HCT116 (cell line): ENCODE results near the gene WSCD1. TPM values are rescaled to one million over a fixed set of nuclear protein-coding genes. Genes with fewer than 3 reads are reported as not detected.

Source experiments
- ATAC-seq: fragments of 200-7000 bp; cut with Tn5 transposase; 2 replicates; pipeline ENCODE4 v1.9.1; 2020; ENCODE audit warnings: mild to moderate bottlenecking, moderate library complexity
- BruUV-seq: library from RNA; stranded (reverse); fragments of 400-500 nt; replicated peaks from 2 replicates; lab custom pipeline; 2021; lab: Mats Ljungman, UMichigan
- CTCF ChIA-PET: fragments of 300-600 bp; sonication (Branson Sonifier 250); formaldehyde crosslinking; loops from one replicate; lab custom pipeline; 2021; ENCODE audit warnings: antibody characterized with exemption; lab: Charles Lee
- POLR2A ChIA-PET: fragments of 300-600, 350-600 bp; sonication (Branson Sonifier 250); formaldehyde crosslinking; loops from one replicate; lab custom pipeline; 2021; ENCODE audit warnings: antibody characterized with exemption; lab: Charles Lee
- RAD21 ChIA-PET, 2 experiments: fragments of 300-600 bp; sonication (Branson Sonifier 250); formaldehyde crosslinking; loops; one replicate each; lab custom pipeline; 2023; ENCODE audit warnings: low total read pairs in 2 of 2; ENCODE audit not compliant: uncharacterized antibody in 2 of 2, unreplicated experiment in 2 of 2, low non-redundant PET in 1 of 2; lab: Charles Lee
- DNase-seq: peaks from one replicate; pipeline ENCODE4 v3.0.0-alpha.2; 2010; ENCODE audit warnings: low read depth, low spot score
- H2AFZ ChIP-seq: fragments of 200-600 bp; shearing (Covaris generic), sonication (generic); 2 replicates; pipeline ENCODE4 v1.6.1; 2017; ENCODE audit warnings: low read depth, mixed run types, mixed read lengths, antibody characterized with exemption, low read length; ENCODE audit not compliant: poor library complexity, severe bottlenecking
- H3K27ac ChIP-seq: 2 replicates; pipeline ENCODE4 v1.5.1; 2012; ENCODE audit warnings: low read depth, low read length
- H3K27me3 ChIP-seq: fragments of 200-600 bp; sonication (generic); 2 replicates; pipeline ENCODE4 v1.6.1; 2016; ENCODE audit warnings: mixed run types, low read length, mixed read lengths; ENCODE audit not compliant: insufficient read depth
- H3K36me3 ChIP-seq, 2 experiments: fragments of 200-500 bp in 1 of 2; fragments of 200-600 bp in 1 of 2; sonication (Bioruptor generic) in 1 of 2; sonication (generic) in 1 of 2; 2 replicates each; pipeline versions ENCODE4 v1.5.1 to v1.6.1; 2014 to 2016; ENCODE audit warnings: low read length in 2 of 2, inconsistent platforms in 1 of 2, mixed read lengths in 1 of 2, mixed run types in 1 of 2; ENCODE audit not compliant: insufficient read depth in 2 of 2, control insufficient read depth in 1 of 2
- H3K4me1 ChIP-seq, 2 experiments: fragments of 200-600 bp in 1 of 2; sonication (generic) in 1 of 2; 2 replicates each; pipeline versions ENCODE4 v1.5.1 to v1.6.1; 2012 to 2017; ENCODE audit warnings: low read length in 2 of 2, inconsistent platforms in 1 of 2, mild to moderate bottlenecking in 1 of 2, mixed read lengths in 1 of 2, mixed run types in 1 of 2, moderate library complexity in 1 of 2; ENCODE audit not compliant: insufficient read depth in 2 of 2, control insufficient read depth in 1 of 2
- H3K4me2 ChIP-seq: fragments of 200-600 bp; sonication (generic); 2 replicates; pipeline ENCODE4 v1.6.1; 2017; ENCODE audit warnings: mixed run types, low read length, mixed read lengths
- H3K4me3 ChIP-seq, 2 experiments: fragments of 200-600 bp in 1 of 2; sonication (generic) in 1 of 2; replicated peaks in 1 of 2; 2 replicates each; pipeline ENCODE4 v1.5.1; 2011 to 2016; ENCODE audit warnings: low read length in 2 of 2, control low read depth in 1 of 2, low read depth in 1 of 2, mild to moderate bottlenecking in 1 of 2, mixed read lengths in 1 of 2, mixed run types in 1 of 2
- H3K79me2 ChIP-seq: fragments of 200-600 bp; sonication (generic); 2 replicates; pipeline ENCODE4 v1.6.1; 2017; ENCODE audit warnings: mild to moderate bottlenecking, mixed run types, low read length, moderate library complexity, mixed read lengths; ENCODE audit not compliant: insufficient read depth
- H3K9ac ChIP-seq: fragments of 200-600 bp; sonication (generic); 2 replicates; pipeline ENCODE4 v1.6.1; 2016; ENCODE audit warnings: low read length, mixed read lengths
- H3K9me2 ChIP-seq: fragments of 200-600 bp; sonication (generic), shearing (Covaris generic); 2 replicates; pipeline ENCODE4 v1.6.1; 2017; ENCODE audit warnings: mixed run types, mild to moderate bottlenecking, moderate library complexity; ENCODE audit not compliant: insufficient read depth
- H3K9me3 ChIP-seq, 2 experiments: fragments of 200-500 bp in 1 of 2; fragments of 200-600 bp in 1 of 2; sonication (Bioruptor generic) in 1 of 2; sonication (generic) in 1 of 2; 2 replicates each; pipeline ENCODE4 v1.6.1; 2014 to 2017; ENCODE audit warnings: low read length in 2 of 2, mixed read lengths in 2 of 2, inconsistent platforms in 1 of 2, low read depth in 1 of 2, mild to moderate bottlenecking in 1 of 2, mixed run types in 1 of 2, moderate library complexity in 1 of 2; ENCODE audit not compliant: control insufficient read depth in 1 of 2, insufficient read depth in 1 of 2
- H4K20me1 ChIP-seq: fragments of 200-600 bp; sonication (generic), shearing (Covaris generic); 2 replicates; pipeline ENCODE4 v1.6.1; 2017; ENCODE audit warnings: mixed run types, mild to moderate bottlenecking, moderate library complexity; ENCODE audit not compliant: insufficient read depth
- CBX3 ChIP-seq: IDR thresholded peaks from 2 replicates; pipeline ENCODE4 v1.6.1; 2012; ENCODE audit warnings: low read depth
- CEBPB ChIP-seq: IDR thresholded peaks from 2 replicates; pipeline ENCODE4 v1.6.1; 2012; ENCODE audit warnings: low read depth
- EGR1 ChIP-seq: IDR thresholded peaks from 2 replicates; pipeline ENCODE4 v1.6.1; 2012; ENCODE audit warnings: low read depth
- ELF1 ChIP-seq: IDR thresholded peaks from 2 replicates; pipeline ENCODE4 v1.6.1; 2012; ENCODE audit warnings: low read depth, borderline replicate concordance
- FOSL1 ChIP-seq: IDR thresholded peaks from 2 replicates; pipeline ENCODE4 v1.6.1; 2012; ENCODE audit warnings: low read depth
- JUND ChIP-seq: IDR thresholded peaks from 2 replicates; pipeline ENCODE4 v1.6.1; 2012
- RAD21 ChIP-seq: IDR thresholded peaks from 2 replicates; pipeline ENCODE4 v1.6.1; 2012; ENCODE audit warnings: low read depth, mild to moderate bottlenecking
- REST ChIP-seq: IDR thresholded peaks from 2 replicates; pipeline ENCODE4 v1.6.1; 2012; ENCODE audit warnings: low read depth
- SIN3A ChIP-seq: IDR thresholded peaks from 2 replicates; pipeline ENCODE4 v1.6.1; 2012; ENCODE audit warnings: low read depth
- SP1 ChIP-seq: IDR thresholded peaks from 2 replicates; pipeline ENCODE4 v1.6.1; 2012; ENCODE audit warnings: low read depth
- SRF ChIP-seq: IDR thresholded peaks from 2 replicates; pipeline ENCODE4 v1.6.1; 2012; ENCODE audit warnings: low read depth
- TCF7L2 ChIP-seq: IDR thresholded peaks from 2 replicates; pipeline ENCODE4 v1.7.0; 2011; ENCODE audit warnings: borderline replicate concordance, inconsistent platforms; ENCODE audit not compliant: insufficient read depth, insufficient read length; ENCODE audit errors: extremely low read depth
- ZNF274 ChIP-seq: fragments of 200-500 bp; sonication (Bioruptor generic); IDR thresholded peaks from 2 replicates; pipeline ENCODE4 v1.6.1; 2014; ENCODE audit warnings: mild to moderate bottlenecking, low read depth, low read length, inconsistent platforms
- intact Hi-C: fragments of 100-400 bp; cut with micrococcal nuclease; formaldehyde crosslinking; loops from 2 replicates; pipeline ENCODE4 v1.10.0; 2022
- total RNA-seq: library from RNA; stranded (reverse); gene quantifications from one replicate; pipeline ENCODE4 v1.2.1, GENCODE V29; 2021; ENCODE audit not compliant: unreplicated experiment
- TF ChIP-seq, protein P1 (sequence below), 3 experiments: fragments of 200-600 bp in 1 of 3; sonication (generic) in 1 of 3; IDR thresholded peaks in 2 of 3; conservative IDR thresholded peaks in 1 of 3; 2 replicates each; pipeline ENCODE4 v1.5.1; 2012 to 2017; ENCODE audit warnings: low read depth in 2 of 3, low read length in 2 of 3, antibody characterized with exemption in 1 of 3, borderline replicate concordance in 1 of 3, control low read depth in 1 of 3, mild to moderate bottlenecking in 1 of 3, mixed read lengths in 1 of 3, mixed run types in 1 of 3, moderate library complexity in 1 of 3; ENCODE audit not compliant: insufficient read depth in 1 of 3
- TF ChIP-seq, protein P2 (sequence below): IDR thresholded peaks from 2 replicates; pipeline ENCODE4 v1.6.1; 2012

Gene WSCD1
- total RNA-seq, 1 experiment from 2014 or later: 0.15 TPM

- Histone ChIP-seq H3K79me2 (no peaks in the 10 kb centered on the region), H3K4me2 (no peak overlapping the region), H3K27me3 (peaks cover 80% of the 10 kb centered on the region), H3K9me2 (no peaks in the 10 kb centered on the region), H3K27ac (no peak overlapping the region), H4K20me1 (no peaks in the 10 kb centered on the region), H3K36me3 (no peaks in the 10 kb centered on the region), H2AFZ (no peak overlapping the region), H3K9ac (no peak overlapping the region), H3K9me3 (no peaks in the 10 kb centered on the region), H3K4me3 (no peak overlapping the region), H3K4me1 (no peaks in the 10 kb centered on the region)
- RAD21 ChIA-PET: no interaction called here
- TF ChIP-seq SP1 (no peak), EGR1 (no peak), ELF1 (no peak), JUND (no peak), REST (no peak)
- CTCF ChIA-PET: no interaction called here
- intact Hi-C loops: no loop called here
- POLR2A ChIA-PET: no interaction called here
- no peak for DNase-seq
- no TSS peak for BruUV-seq
- no peak for ATAC-seq
These were observed 28.1 kb downstream of the WSCD1 start for GRCh38 chr17:6098050-6098822.

DNA sequence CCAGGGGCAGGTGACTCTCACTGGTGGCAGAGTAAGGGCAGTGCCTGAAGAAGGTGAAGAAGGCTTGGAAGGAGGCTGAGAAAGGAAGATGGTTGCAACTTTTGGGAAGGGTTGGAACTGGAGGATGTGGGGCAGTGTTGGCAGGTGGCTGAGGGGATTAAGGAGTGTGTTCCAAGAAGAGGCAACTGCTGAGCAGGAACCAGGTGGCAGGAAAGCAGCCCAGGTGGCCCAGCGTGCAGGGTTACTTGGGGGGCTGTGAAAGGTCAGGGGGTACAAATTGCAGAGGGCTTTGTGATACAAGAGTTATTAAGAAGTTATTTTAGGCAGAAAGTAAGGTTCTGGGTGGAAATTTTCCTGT, 28.6 kb downstream of the WSCD1 start:
- Histone ChIP-seq H3K9me3 (no peaks in the 10 kb centered on the region), H3K36me3 (no peaks in the 10 kb centered on the region), H3K4me1 (no peaks in the 10 kb centered on the region), H3K4me2 (no peak overlapping the region), H4K20me1 (no peaks in the 10 kb centered on the region), H3K27ac (no peak overlapping the region), H3K27me3 (peaks cover 80% of the 10 kb centered on the region), H3K4me3 (no peak overlapping the region), H3K9me2 (no peaks in the 10 kb centered on the region), H2AFZ (no peak overlapping the region), H3K9ac (no peak overlapping the region), H3K79me2 (no peaks in the 10 kb centered on the region)
- ChIA-PET CTCF (no interaction called here), RAD21 (no interaction called here), POLR2A (no interaction called here)
- intact Hi-C loops: no loop called here
- no TSS peak for BruUV-seq
- DNase-seq (no peak), ATAC-seq (no peak)
- TF ChIP-seq, protein P1, sequence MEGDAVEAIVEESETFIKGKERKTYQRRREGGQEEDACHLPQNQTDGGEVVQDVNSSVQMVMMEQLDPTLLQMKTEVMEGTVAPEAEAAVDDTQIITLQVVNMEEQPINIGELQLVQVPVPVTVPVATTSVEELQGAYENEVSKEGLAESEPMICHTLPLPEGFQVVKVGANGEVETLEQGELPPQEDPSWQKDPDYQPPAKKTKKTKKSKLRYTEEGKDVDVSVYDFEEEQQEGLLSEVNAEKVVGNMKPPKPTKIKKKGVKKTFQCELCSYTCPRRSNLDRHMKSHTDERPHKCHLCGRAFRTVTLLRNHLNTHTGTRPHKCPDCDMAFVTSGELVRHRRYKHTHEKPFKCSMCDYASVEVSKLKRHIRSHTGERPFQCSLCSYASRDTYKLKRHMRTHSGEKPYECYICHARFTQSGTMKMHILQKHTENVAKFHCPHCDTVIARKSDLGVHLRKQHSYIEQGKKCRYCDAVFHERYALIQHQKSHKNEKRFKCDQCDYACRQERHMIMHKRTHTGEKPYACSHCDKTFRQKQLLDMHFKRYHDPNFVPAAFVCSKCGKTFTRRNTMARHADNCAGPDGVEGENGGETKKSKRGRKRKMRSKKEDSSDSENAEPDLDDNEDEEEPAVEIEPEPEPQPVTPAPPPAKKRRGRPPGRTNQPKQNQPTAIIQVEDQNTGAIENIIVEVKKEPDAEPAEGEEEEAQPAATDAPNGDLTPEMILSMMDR (IDR thresholded peaks at IDR 0.05 in 2 of 3, conservative IDR thresholded peaks at IDR 0.05 in 1 of 3; ENCODE audit: borderline replicate concordance in 1 of 3, insufficient read depth in 1 of 3, low read depth in 2 of 3, low read length in 2 of 3): no peak
- TF ChIP-seq CBX3: no peak
- TF ChIP-seq SRF: no peak
- TF ChIP-seq RAD21: no peak
- TF ChIP-seq SIN3A: no peak
- TF ChIP-seq ZNF274: no peak
- no peak for TF ChIP-seq CEBPB
- TF ChIP-seq, protein P2, sequence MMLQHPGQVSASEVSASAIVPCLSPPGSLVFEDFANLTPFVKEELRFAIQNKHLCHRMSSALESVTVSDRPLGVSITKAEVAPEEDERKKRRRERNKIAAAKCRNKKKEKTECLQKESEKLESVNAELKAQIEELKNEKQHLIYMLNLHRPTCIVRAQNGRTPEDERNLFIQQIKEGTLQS: no peak
- no peak for TF ChIP-seq TCF7L2
- TF ChIP-seq EGR1: no peak
- no peak for TF ChIP-seq FOSL1
